Lower lobe of right lung (tissue), 2 donors: ENCODE results near the gene SYPL1. TPM values are rescaled to one million over a fixed set of nuclear protein-coding genes. Genes with fewer than 3 reads are reported as not detected.

Source experiments
- ATAC-seq, 2 donors: fragments of 200-7000 bp; cut with Tn5 transposase; one replicate each; pipeline ENCODE4 v1.9.1; 2020 to 2022; ENCODE audit warnings: mild to moderate bottlenecking in 2 of 2, moderate library complexity in 2 of 2
- DNase-seq: peaks from one replicate; pipeline ENCODE4 v3.0.0-alpha.2; 2020
- H3K27ac ChIP-seq: fragments of 200-600 bp; one replicate; pipeline ENCODE4 v1.8.0; 2022
- H3K27me3 ChIP-seq: fragments of 200-600 bp; one replicate; pipeline ENCODE4 v1.8.0; 2022; ENCODE audit warnings: low read depth
- H3K36me3 ChIP-seq: fragments of 200-600 bp; one replicate; pipeline ENCODE4 v1.8.0; 2022; ENCODE audit warnings: mild to moderate bottlenecking
- H3K4me1 ChIP-seq: fragments of 200-600 bp; one replicate; pipeline ENCODE4 v1.8.0; 2022
- H3K4me3 ChIP-seq: fragments of 200-600 bp; one replicate; pipeline ENCODE4 v1.8.0; 2022; ENCODE audit warnings: mild to moderate bottlenecking
- H3K9me3 ChIP-seq: fragments of 200-600 bp; one replicate; pipeline ENCODE4 v1.8.0; 2022
- intact Hi-C: fragments of 100-400 bp; cut with DNase I; formaldehyde crosslinking; loops from one replicate; pipeline ENCODE4 v1.11.0; 2022
- total RNA-seq: library from RNA; stranded (reverse); fragmentation: NEBNext Ultra II Directional; extraction: Animal tissue kit (Norgen Biotek cat#: 25700); gene quantifications from one replicate; pipeline ENCODE4 v1.2.1, GENCODE V29; 2021
- TF ChIP-seq, protein P1 (sequence below): fragments of 200-600 bp; IDR thresholded peaks from one replicate; pipeline ENCODE4 v1.8.0; 2022; ENCODE audit warnings: antibody characterized with exemption, mild to moderate bottlenecking
- donor health status: DM: no; HTN: yes; CAD: no; lungs with severe emphysema.

SYPL1 gene
- total RNA-seq, 1 donor from 2014 or later: 79.6 TPM

DNA sequence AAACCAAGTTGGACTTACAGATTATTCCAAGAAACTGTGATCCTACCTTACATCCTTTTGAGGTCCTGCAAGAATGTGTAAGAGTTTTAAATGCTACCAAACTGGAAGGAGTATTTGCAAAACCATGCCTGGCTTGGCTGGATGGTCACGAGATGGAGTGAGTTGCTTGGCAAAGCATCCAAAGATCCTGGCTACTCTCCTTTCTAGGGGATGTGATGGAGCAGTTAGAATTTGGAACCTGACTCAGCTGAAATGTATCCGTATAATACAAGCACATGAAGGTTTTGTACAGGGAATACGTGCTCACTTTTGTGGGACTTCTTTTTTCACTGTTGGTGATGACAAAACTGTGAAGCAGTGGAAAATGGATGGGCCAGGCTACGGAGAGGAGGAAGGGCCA, 13.3 kb upstream of the SYPL1 start:
- ATAC-seq (no peak), DNase-seq (no peak)
- H3K4me3 ChIP-seq: no peak overlapping the region
- TF ChIP-seq, protein P1, sequence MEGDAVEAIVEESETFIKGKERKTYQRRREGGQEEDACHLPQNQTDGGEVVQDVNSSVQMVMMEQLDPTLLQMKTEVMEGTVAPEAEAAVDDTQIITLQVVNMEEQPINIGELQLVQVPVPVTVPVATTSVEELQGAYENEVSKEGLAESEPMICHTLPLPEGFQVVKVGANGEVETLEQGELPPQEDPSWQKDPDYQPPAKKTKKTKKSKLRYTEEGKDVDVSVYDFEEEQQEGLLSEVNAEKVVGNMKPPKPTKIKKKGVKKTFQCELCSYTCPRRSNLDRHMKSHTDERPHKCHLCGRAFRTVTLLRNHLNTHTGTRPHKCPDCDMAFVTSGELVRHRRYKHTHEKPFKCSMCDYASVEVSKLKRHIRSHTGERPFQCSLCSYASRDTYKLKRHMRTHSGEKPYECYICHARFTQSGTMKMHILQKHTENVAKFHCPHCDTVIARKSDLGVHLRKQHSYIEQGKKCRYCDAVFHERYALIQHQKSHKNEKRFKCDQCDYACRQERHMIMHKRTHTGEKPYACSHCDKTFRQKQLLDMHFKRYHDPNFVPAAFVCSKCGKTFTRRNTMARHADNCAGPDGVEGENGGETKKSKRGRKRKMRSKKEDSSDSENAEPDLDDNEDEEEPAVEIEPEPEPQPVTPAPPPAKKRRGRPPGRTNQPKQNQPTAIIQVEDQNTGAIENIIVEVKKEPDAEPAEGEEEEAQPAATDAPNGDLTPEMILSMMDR: no peak
- no peaks in the 10 kb centered on the region for H3K36me3 ChIP-seq
- peaks cover 9% of the 10 kb centered on the region for H3K4me1 ChIP-seq
- intact Hi-C loops: no loop called here
- no peak overlapping the region for H3K27ac ChIP-seq
- H3K27me3 ChIP-seq: no peaks in the 10 kb centered on the region
- H3K9me3 ChIP-seq: no peaks in the 10 kb centered on the region

DNA sequence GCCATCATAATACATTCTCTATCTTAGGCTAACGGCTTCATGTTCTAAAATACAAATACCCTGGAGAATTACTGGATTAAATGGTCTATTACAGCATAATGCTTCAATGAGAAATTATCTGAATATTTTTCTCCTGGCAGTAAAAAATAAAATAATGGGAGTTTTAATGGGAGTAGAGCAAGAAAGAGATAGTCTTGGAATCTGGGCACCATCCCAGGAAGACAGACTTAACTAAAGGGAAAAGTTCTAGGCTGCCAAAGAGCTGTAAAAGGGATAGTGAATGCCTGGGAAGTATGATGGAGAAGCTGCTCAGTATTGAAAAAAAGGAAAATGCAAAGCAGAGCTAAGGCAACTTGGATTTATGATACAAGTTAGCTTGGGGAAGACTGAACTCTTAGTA, 12.1 kb upstream of the SYPL1 start:
- intact Hi-C loops: no loop called here
- Histone ChIP-seq H3K36me3 (no peaks in the 10 kb centered on the region), H3K4me3 (no peak overlapping the region), H3K27me3 (no peaks in the 10 kb centered on the region), H3K4me1 (peaks cover 9% of the 10 kb centered on the region), H3K27ac (no peak overlapping the region), H3K9me3 (no peaks in the 10 kb centered on the region)
- no peak for DNase-seq
- no peak for ATAC-seq
- TF ChIP-seq, protein P1: no peak

DNA sequence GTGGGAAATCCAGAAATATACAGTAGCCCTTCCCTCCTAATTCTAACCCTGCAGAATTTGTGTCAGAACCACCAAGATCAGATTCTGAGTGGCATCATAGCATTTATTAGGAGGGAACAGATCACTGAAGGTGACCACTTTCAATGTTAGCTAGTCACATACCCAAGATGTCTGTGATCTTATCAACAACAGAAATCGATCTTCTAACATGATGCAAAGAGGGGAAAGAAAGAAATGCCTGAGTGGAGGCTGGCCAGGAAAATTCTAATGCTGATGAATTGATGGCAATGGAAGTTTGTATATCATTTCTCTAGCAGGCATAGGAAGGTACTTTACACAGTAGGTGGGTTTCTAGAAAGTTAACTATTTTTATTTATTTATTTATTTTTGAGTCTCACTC, 10.6 kb upstream of the SYPL1 start:
- Histone ChIP-seq H3K27me3 (no peaks in the 10 kb centered on the region), H3K4me3 (no peak overlapping the region), H3K4me1 (peaks cover 9% of the 10 kb centered on the region), H3K9me3 (no peaks in the 10 kb centered on the region), H3K36me3 (no peaks in the 10 kb centered on the region), H3K27ac (no peak overlapping the region)
- intact Hi-C loops: no loop called here
- DNase-seq (no peak), ATAC-seq (no peak)
- TF ChIP-seq, protein P1: no peak

DNA sequence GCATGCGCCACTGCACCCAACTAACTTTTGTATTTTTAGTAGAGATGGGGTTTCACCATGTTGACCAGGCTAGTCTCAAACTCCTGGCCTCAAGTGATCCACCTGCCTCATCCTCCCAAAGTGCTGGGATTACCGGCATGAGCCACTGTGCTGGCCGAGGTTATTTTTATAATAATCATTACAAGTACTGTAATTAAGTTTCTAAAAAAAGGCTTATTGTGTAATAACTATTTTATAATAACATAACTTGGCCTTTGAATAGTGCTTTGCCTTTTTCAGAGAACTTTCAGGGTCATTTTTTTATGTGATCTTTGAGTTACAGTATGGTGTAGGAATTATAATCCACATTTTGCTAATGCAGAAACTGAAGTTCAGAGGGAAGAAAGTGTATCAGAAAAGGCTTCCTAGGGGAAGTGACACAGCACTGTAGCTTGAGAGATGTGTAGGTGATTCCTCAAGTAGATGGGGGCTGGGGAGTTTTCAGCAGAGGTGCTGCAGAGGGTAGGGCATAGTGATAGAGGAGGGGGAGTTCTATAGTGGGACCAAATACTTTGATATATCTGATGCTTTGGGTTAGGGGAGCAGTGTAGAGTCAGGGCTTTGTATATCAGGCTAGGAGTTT, 9.2 kb upstream of the SYPL1 start:
- H3K4me1 ChIP-seq: peaks cover 4% of the 10 kb centered on the region
- TF ChIP-seq, protein P1: no peak
- DNase-seq: no peak
- intact Hi-C loops: no loop called here
- no peak overlapping the region for H3K4me3 ChIP-seq
- no peaks in the 10 kb centered on the region for H3K27me3 ChIP-seq
- H3K27ac ChIP-seq: no peak overlapping the region
- peak in 1 of 2 donors; percentile 35 for ATAC-seq
- no peaks in the 10 kb centered on the region for H3K9me3 ChIP-seq
- H3K36me3 ChIP-seq: no peaks in the 10 kb centered on the region

DNA sequence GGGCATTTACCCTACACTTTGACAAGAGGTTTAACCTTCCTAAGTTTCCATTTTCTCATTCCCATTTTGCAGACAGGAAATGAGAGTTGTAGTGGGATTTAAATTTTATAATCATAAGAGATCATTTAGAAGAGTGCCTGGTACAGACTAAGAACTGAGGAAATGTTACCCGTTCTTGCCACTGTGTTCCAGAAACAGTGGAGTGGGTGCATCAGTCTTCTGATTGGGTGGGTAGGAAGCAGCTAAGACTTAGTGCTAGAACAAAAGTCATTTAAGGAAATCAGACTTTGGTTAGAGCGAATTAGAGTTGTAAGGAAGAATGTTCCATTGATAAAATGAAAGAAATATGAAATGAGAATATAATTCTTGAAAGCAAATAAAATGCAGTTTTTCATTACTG, 8.4 kb upstream of the SYPL1 start:
- ATAC-seq (no peak), DNase-seq (no peak)
- no peak overlapping the region for H3K4me3 ChIP-seq
- TF ChIP-seq, protein P1: no peak
- no peak overlapping the region for H3K27ac ChIP-seq
- intact Hi-C loops: no loop called here
- no peaks in the 10 kb centered on the region for H3K9me3 ChIP-seq
- H3K27me3 ChIP-seq: no peaks in the 10 kb centered on the region
- H3K36me3 ChIP-seq: no peaks in the 10 kb centered on the region
- no peaks in the 10 kb centered on the region for H3K4me1 ChIP-seq
